SK-N-SH (cell line): ENCODE measurements around the gene CCND2. TPM values are rescaled to one million over a fixed set of nuclear protein-coding genes. Genes with fewer than 3 reads are reported as not detected.

Experiments used
- CTCF ChIA-PET: fragments of 300-600, 350-600 bp; formaldehyde crosslinking; extraction: SDS; loops from one replicate; lab custom pipeline; 2021; lab: Yijun Ruan, JAX
- POLR2A ChIA-PET: fragments of 350-600 bp; sonication (Branson Sonifier 250); formaldehyde crosslinking; extraction: SDS; loops from one replicate; lab custom pipeline; 2020; ENCODE audit warnings: antibody characterized with exemption, inconsistent platforms; lab: Yijun Ruan, JAX
- DNase-seq: peaks from one replicate; pipeline ENCODE4 v3.0.0; 2012
- H2AFZ ChIP-seq: fragments of 200-600 bp; sonication (generic); 2 replicates; pipeline ENCODE4 v1.8.1; 2016; ENCODE audit warnings: antibody characterized with exemption, mild to moderate bottlenecking, low read depth
- H3F3A ChIP-seq: fragments of 200-600 bp; sonication (generic); replicated peaks from 2 replicates; pipeline ENCODE3; 2016; ENCODE audit warnings: antibody characterized with exemption, mild to moderate bottlenecking; ENCODE audit not compliant: insufficient read depth
- H3K27ac ChIP-seq, 2 experiments: fragments of 200-500 bp in 1 of 2; fragments of 200-600 bp in 1 of 2; sonication (Bioruptor generic) in 1 of 2; sonication (generic), shearing (Covaris generic) in 1 of 2; 2 replicates each; pipeline versions ENCODE4 v1.5.1 to v1.6.1; 2014 to 2016; ENCODE audit warnings: low read depth in 2 of 2, inconsistent platforms in 1 of 2, low read length in 1 of 2, mild to moderate bottlenecking in 1 of 2, mixed read lengths in 1 of 2
- H3K27me3 ChIP-seq: fragments of 200-600 bp; sonication (generic), shearing (Covaris generic); 2 replicates; pipeline ENCODE4 v1.6.1; 2016; ENCODE audit warnings: mixed run types; ENCODE audit not compliant: insufficient read depth
- H3K36me3 ChIP-seq, 2 experiments: fragments of 200-500 bp in 1 of 2; fragments of 200-600 bp in 1 of 2; sonication (Bioruptor generic) in 1 of 2; sonication (generic) in 1 of 2; replicated peaks in 1 of 2; 2 replicates each; pipeline versions ENCODE3 to v1.5.1; 2014 to 2016; ENCODE audit warnings: low read length in 1 of 2, mild to moderate bottlenecking in 1 of 2; ENCODE audit not compliant: insufficient read depth in 2 of 2, control insufficient read depth in 1 of 2
- H3K4me1 ChIP-seq, 2 experiments: fragments of 200-500 bp in 1 of 2; fragments of 200-600 bp in 1 of 2; sonication (Bioruptor generic) in 1 of 2; sonication (generic), shearing (Covaris generic) in 1 of 2; 2 replicates each; pipeline versions ENCODE4 v1.5.1 to v1.6.1; 2014 to 2016; ENCODE audit warnings: low read depth in 1 of 2, low read length in 1 of 2, mixed run types in 1 of 2; ENCODE audit not compliant: insufficient read depth in 2 of 2, control insufficient read depth in 1 of 2
- H3K4me2 ChIP-seq: fragments of 200-600 bp; sonication (generic), shearing (Covaris generic); 2 replicates; pipeline ENCODE4 v1.6.1; 2017; ENCODE audit warnings: mixed run types
- H3K4me3 ChIP-seq, 2 experiments: fragments of 200-500 bp in 1 of 2; fragments of 200-600 bp in 1 of 2; sonication (Bioruptor generic) in 1 of 2; sonication (generic), shearing (Covaris generic) in 1 of 2; 2 replicates each; pipeline versions ENCODE4 v1.5.1 to v1.8.1; 2014 to 2016; ENCODE audit warnings: low read depth in 2 of 2, inconsistent platforms in 1 of 2, low read length in 1 of 2, mild to moderate bottlenecking in 1 of 2, mixed read lengths in 1 of 2, moderate library complexity in 1 of 2
- H3K79me2 ChIP-seq: fragments of 200-600 bp; sonication (generic); 2 replicates; pipeline ENCODE4 v1.8.1; 2017; ENCODE audit warnings: mild to moderate bottlenecking; ENCODE audit not compliant: insufficient read depth
- H3K9ac ChIP-seq: fragments of 200-600 bp; sonication (generic); 2 replicates; pipeline ENCODE4 v1.6.1; 2017; ENCODE audit warnings: mixed run types
- H3K9me2 ChIP-seq: fragments of 200-600 bp; sonication (generic); 2 replicates; pipeline ENCODE4 v1.6.1; 2017; ENCODE audit warnings: mixed run types
- H3K9me3 ChIP-seq: fragments of 200-600 bp; sonication (generic); 2 replicates; pipeline ENCODE4 v1.6.1; 2017; ENCODE audit warnings: mixed run types, mild to moderate bottlenecking, moderate library complexity
- H4K20me1 ChIP-seq: fragments of 200-600 bp; sonication (generic); 2 replicates; pipeline ENCODE4 v1.6.1; 2017; ENCODE audit warnings: mild to moderate bottlenecking, mixed run types; ENCODE audit not compliant: insufficient read depth
- CHD2 ChIP-seq: fragments of 150-350 bp; IDR thresholded peaks from 2 replicates; pipeline ENCODE4 v1.6.1; 2018; ENCODE audit warnings: low read length; ENCODE audit not compliant: partially characterized antibody
- ELF1 ChIP-seq: IDR thresholded peaks from 2 replicates; pipeline ENCODE4 v1.4.0; 2012
- FOSL2 ChIP-seq: IDR thresholded peaks from 2 replicates; pipeline ENCODE4 v1.4.0; 2012; ENCODE audit warnings: low read depth, mild to moderate bottlenecking, moderate library complexity, borderline replicate concordance
- FOXJ3 ChIP-seq: sonication (generic); formaldehyde crosslinking; IDR thresholded peaks from 2 replicates; pipeline ENCODE4 v1.5.1; 2020; ENCODE audit warnings: mild to moderate bottlenecking, missing genetic modification reagents
- FOXM1 ChIP-seq: IDR thresholded peaks from 2 replicates; pipeline ENCODE4 v1.4.0; 2012; ENCODE audit warnings: low read depth, mild to moderate bottlenecking
- GATA2 ChIP-seq: sonication (generic); formaldehyde crosslinking; IDR thresholded peaks from 2 replicates; pipeline ENCODE4 v1.5.0; 2020; ENCODE audit warnings: mild to moderate bottlenecking, missing genetic modification reagents
- PBX3 ChIP-seq: IDR thresholded peaks from 2 replicates; pipeline ENCODE4; 2012
- POLR2AphosphoS5 ChIP-seq: IDR thresholded peaks from 2 replicates; pipeline ENCODE4 v1.6.1; 2012; ENCODE audit warnings: low read depth, low read length
- REST ChIP-seq: IDR thresholded peaks from 2 replicates; pipeline ENCODE4 v1.6.1; 2012; ENCODE audit warnings: mild to moderate bottlenecking, low read depth, low read length, moderate library complexity
- RFX5 ChIP-seq: IDR thresholded peaks from 2 replicates; pipeline ENCODE4 v1.6.1; 2012; ENCODE audit warnings: mild to moderate bottlenecking, improper control_type of control experiment, low read length
- RXRA ChIP-seq: IDR thresholded peaks from 2 replicates; pipeline ENCODE4 v1.4.0; 2012; ENCODE audit warnings: low read depth, mild to moderate bottlenecking, borderline replicate concordance
- SMC3 ChIP-seq: IDR thresholded peaks from 2 replicates; pipeline ENCODE4 v1.6.1; 2012; ENCODE audit warnings: low read depth, low read length, improper control_type of control experiment
- TCF12 ChIP-seq: IDR thresholded peaks from 2 replicates; pipeline ENCODE4 v1.4.0; 2012
- TEAD4 ChIP-seq: IDR thresholded peaks from 2 replicates; pipeline ENCODE4 v1.4.0; 2012; ENCODE audit warnings: mild to moderate bottlenecking, borderline replicate concordance; ENCODE audit not compliant: insufficient read depth
- USF2 ChIP-seq: fragments of 150-350 bp; IDR thresholded peaks from 2 replicates; pipeline ENCODE4 v1.6.1; 2017; ENCODE audit warnings: antibody characterized with exemption, low read length, low read depth, borderline replicate concordance
- WGBS: methylation state at CpG from one replicate; pipeline ENCODE4 v1.1.6; 2017; ENCODE audit warnings: low lambda C conversion rate; 5-methylcytosine and 5-hydroxymethylcytosine counted together
- polyA plus RNA-seq, 3 experiments: library from polyadenylated mRNA; depleted of rRNA; stranded (reverse); fragments of >200 nt; gene quantifications; 2 replicates each; pipeline ENCODE4 v1.2.3, GENCODE V29; 2012

Gene CCND2
- polyA plus RNA-seq, 1 of the 3 experiments (the other 2 are of a cell fraction) = not detected

DNA sequence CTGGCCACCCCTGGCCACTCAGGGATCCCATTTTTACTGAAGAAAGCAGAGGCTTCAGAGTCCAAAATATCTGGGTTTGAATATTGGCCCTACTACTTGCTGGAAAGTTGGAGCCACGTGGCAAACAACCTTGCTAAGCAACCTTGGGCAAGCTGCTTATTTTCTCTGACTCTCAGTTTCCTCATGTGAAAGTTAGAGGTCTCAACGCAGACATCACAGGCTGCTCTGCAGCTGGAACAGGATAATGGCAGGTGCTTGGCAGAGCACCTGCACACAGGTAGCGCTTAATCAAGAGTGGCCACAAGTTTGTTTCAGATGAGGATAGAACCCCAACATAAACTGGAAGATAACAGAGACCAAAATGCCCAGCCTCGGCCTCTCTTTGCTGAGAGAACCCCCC lies 28.1 kb upstream of the CCND2 start:
- 0% methylated on average over 2 of the region's 4 CpGs for WGBS
- Histone ChIP-seq H3K27ac (no peak overlapping the region), H3K4me2 (no peak overlapping the region), H3K9me2 (no peaks in the 10 kb centered on the region), H3K9ac (no peak overlapping the region), H3K27me3 (peaks cover 25% of the 10 kb centered on the region; the same call in 1 of the 2 replicates), H3K4me3 (no peak overlapping the region), H3K9me3 (no peaks in the 10 kb centered on the region), H3K79me2 (no peaks in the 10 kb centered on the region), H2AFZ (no peak overlapping the region), H4K20me1 (no peaks in the 10 kb centered on the region), H3F3A (no peaks in the 10 kb centered on the region), H3K36me3 (no peaks in the 10 kb centered on the region), H3K4me1 (no peaks in the 10 kb centered on the region)
- DNase-seq = no peak
- CTCF ChIA-PET = no interaction called here
- TF ChIP-seq POLR2AphosphoS5 (no peak), FOXJ3 (CRISPR knock-in tag) (no peak), FOSL2 (no peak), USF2 (no peak), PBX3 (no peak), SMC3 (no peak)
- POLR2A ChIA-PET = no interaction called here

GRCh38 chr12:4246116-4246515 lies 27.4 kb upstream of the CCND2 start:
- CTCF ChIA-PET = interaction anchor here (1.5 kb wide), 1 partner anchor 31 kb away, joined by 5 read pairs; no protein-coding TSS in a partner anchor
- H3K36me3 ChIP-seq = no peaks in the 10 kb centered on the region
- 12% methylated on average over 5 of the region's 5 CpGs for WGBS

More at GRCh38 chr12:4246116-4246515, 27.4 kb upstream of the CCND2 start:
- no peak for DNase-seq
- Histone ChIP-seq H3K4me1 (no peaks in the 10 kb centered on the region), H3F3A (no peaks in the 10 kb centered on the region), H3K4me2 (no peak overlapping the region), H3K27me3 (peaks cover 32% of the 10 kb centered on the region; the same call in 1 of the 2 replicates), H3K9me2 (no peaks in the 10 kb centered on the region), H3K9me3 (no peaks in the 10 kb centered on the region), H3K9ac (no peak overlapping the region), H4K20me1 (no peaks in the 10 kb centered on the region), H3K27ac (no peak overlapping the region), H3K79me2 (no peaks in the 10 kb centered on the region), H2AFZ (no peak overlapping the region), H3K4me3 (no peak overlapping the region)
- POLR2A ChIA-PET = no interaction called here
- TF ChIP-seq GATA2 (CRISPR knock-in tag) = no peak
- TF ChIP-seq TEAD4 = no peak
- TF ChIP-seq CHD2 = no peak
- no peak for TF ChIP-seq FOXM1
- no peak for TF ChIP-seq TCF12
- TF ChIP-seq RFX5 = no peak
- TF ChIP-seq REST = no peak
- no peak for TF ChIP-seq RXRA
- TF ChIP-seq ELF1 = no peak
